ENCODE results near the gene FRMD4B.

- TF ChIP-seq GATA2 (IDR thresholded peaks at IDR 0.05; ENCODE audit: low read depth, low read length), result no peak
- TF ChIP-seq GATA3 (IDR thresholded peaks at IDR 0.05; ENCODE audit: low read depth, low read length), result no peak
Observed at GRCh38 chr3:69405067-69405466, 19.2 kb upstream of the FRMD4B start.
